ENCODE results near the gene SIRT6.

GRCh38 chr19:4210166-4210731 lies 27.9 kb upstream of the SIRT6 start:
- TF ChIP-seq CTCF (IDR thresholded peaks at IDR 0.05) (no peak), EP300 (IDR thresholded peaks at IDR 0.05) (no peak), POLR2A (IDR thresholded peaks at IDR 0.05) (no peak), POLR2AphosphoS5 (IDR thresholded peaks at IDR 0.05) (no peak)

Measured in stomach (tissue), 4 donors.